GM18498 (cell line): Measurements from ENCODE around the gene ZNF428.
"Not testable (repeated sequence)": the region's sequence is repeated elsewhere in the genome, so short reads cannot be mapped to it uniquely, and the experiment has no call there.

ENCODE experiments used
- ATAC-seq: cut with Tn5 transposase; IDR thresholded peaks from one replicate; pipeline ENCODE4 v1.9.1; 2021; ENCODE audit warnings: mild to moderate bottlenecking, moderate library complexity; ENCODE audit not compliant: unreplicated experiment

ZNF428 gene

DNA sequence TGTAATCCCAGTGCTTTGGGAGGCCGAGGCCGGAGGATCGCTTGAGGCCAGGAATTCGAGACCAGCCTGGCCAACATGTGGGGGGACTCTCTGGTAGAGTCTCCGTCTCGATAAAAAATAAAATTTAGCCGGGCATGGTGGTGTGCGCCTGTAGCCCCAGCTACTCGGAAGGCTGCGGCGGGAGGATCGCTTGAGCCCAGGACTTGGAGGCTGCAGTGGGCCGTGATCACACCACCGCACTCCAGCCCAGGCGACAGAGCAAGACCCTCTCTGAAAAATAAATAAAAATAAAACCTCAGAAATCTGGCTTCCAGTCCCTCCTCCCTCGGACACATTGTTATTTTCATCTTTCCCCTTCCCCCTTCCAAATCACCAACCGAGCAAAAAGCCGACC lies 23.8 kb downstream of the ZNF428 start:
- peak; percentile 5 for ATAC-seq

DNA sequence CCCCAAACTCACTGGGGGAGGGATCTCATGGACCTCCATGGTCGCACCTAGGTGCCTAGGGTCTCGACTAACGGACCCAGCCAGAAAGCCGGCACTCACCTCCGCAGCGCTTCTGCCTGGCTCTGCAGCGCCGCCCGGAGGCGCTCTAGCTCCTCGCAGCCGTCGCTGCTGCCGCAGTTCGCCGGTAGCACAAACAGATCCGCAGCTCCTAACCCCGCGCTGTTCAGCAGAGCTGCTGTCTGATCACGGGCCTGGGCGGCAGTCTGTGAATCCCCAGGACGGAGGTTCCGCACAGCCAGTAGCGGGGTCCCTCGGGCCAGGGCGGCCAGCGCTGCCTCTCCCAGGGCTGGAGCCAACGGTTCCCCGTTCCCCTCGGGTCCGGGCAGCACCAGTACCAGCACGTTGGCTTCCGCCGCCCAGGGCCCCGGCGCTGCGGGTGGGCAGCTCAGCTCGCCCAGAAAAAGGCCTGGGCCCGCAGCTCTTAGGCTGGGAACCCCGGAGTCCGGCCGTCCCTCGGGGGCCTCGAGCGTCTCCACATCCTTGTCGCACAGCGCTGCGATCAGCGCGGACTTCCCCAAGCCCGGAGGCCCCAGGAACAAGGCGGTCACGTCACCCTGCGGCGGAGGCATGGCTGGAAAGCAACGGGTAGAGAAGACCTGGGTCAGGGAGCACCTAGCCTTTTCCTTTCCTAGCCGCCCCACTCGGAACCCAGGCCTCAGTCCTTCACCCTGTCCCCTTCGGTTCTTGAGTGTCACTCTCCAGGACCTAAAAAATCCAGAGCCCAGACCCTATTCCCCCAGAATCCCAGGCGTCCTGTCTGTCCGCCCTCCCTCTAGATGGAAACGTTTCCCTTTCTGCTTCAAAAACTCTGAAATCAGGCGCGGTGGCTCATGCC lies 24.5 kb downstream of the ZNF428 start:
- no peak for ATAC-seq

DNA sequence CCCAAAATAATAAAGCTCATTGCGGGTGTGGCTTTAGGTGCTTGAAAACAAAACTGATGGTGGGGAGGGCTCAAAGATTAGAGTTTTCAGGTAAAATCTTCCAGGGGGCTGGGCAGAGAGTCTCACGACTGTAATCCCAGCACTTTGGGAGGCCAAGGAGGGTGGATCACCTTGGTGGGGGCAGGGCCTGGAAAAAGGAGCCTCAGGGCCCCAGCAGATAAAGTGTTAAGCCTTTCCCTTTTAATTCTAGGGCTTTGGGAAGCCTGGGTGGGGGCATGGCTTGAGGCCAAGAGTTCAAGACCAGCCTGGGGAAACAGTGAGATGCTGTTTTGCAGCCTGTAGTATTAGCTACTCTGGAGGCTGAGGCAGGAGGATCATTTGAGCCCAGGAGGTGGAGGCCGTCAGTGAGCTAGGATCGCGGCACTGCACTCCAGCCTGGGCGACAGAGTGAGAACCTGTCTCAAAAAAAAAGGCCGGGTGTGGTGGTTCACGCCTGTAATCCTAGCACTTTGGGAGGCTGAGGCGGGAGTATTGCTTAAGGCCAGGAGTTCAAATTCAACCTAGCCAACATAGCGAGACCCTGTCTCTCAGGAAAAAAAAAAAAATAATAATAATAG lies 25.2 kb downstream of the ZNF428 start:
- ATAC-seq: no peak

GRCh38 chr19:43592800-43593350 lies 26.6 kb downstream of the ZNF428 start:
- ATAC-seq: no peak

GRCh38 chr19:43591904-43592772 lies 27.3 kb downstream of the ZNF428 start:
- ATAC-seq: no peak

DNA sequence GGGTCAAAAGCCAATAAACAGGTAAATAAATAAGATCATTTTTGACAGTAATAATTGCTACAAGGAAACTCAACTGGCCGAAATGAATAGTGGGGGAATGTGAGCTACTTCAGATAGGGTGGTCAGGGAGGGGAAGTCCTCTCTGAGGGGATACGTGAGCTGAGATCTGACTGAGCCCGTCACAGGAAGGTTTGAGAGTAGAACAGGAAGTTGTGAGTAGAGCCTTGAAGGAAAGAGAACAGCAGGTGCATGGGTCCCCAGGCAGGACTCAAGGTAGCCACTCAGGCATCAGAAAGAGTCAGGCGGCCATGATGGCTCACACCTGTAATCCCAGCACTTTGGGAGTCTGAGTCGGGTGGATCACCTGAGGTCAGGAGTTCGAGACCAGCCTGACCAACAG lies 29.8 kb downstream of the ZNF428 start:
- ATAC-seq: no peak

- no peak for ATAC-seq
Observed at GRCh38 chr19:43589277-43589676, 30.2 kb downstream of the ZNF428 start.

GRCh38 chr19:43587029-43587428 lies 32.4 kb downstream of the ZNF428 start:
- ATAC-seq: not testable (repeated sequence)

DNA sequence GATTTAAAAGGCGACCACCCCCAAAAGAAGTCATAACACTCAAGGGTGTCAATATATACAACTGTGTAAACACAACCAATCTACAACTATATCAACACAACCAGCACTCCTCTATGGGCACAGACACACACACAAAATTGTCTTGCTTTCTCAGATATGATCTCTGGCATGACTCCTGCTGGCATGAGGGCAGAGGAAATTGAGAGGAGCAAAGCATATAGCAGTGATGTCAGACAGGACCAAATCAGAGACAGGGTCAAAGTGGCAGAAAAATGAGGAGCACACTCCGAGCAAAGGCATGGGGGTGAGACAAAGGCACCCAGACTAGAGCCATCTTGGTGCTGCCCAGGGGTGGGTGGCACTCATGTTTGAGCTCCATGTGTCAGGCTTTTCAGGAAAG lies 33.1 kb downstream of the ZNF428 start:
- ATAC-seq: no peak

- ATAC-seq: no peak
Observed at GRCh38 chr19:43584484-43584883, 34.9 kb downstream of the ZNF428 start.

DNA sequence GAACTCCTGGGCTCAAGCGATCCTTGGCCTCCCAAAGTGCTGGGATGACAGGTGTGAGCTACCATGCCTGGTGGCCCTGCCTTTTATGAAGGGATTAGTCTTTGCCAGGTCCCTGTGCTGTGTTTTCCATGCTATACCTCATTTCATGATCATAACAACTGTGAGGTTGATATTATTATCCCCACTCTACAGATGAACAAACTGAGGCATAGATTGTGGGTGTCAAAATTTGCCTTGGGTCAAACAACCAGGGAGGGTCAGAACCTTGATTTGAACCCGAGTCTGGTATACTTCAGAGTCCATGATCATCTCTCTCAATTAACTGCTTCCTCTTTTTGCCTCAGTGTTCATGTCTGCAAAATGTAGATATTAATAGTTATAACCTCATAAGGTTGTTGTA lies 36.9 kb downstream of the ZNF428 start:
- no peak for ATAC-seq

DNA sequence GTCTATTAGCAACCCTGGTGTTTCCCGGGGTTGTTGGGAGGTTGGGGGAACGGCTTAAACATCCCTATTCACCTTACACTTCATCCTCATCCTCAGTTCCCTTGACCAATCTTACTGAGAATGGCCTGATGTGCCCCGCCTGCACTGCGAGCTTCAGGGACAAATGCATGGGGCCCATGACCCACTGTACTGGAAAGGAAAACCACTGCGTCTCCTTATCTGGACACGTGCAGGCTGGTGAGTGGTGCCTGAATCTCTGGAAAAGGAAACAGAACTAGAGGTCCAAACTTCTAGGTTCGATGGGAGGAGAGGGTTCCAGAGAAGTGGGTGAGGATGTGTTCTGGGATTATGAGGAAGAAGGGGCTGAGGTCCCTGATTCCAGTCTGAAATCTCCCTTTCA lies 38.0 kb downstream of the ZNF428 start:
- ATAC-seq: no peak

- no peak for ATAC-seq
Observed at GRCh38 chr19:43578787-43579186, 40.6 kb downstream of the ZNF428 start.

GRCh38 chr19:43575955-43576878 lies 43.2 kb downstream of the ZNF428 start:
- ATAC-seq: no peak

DNA sequence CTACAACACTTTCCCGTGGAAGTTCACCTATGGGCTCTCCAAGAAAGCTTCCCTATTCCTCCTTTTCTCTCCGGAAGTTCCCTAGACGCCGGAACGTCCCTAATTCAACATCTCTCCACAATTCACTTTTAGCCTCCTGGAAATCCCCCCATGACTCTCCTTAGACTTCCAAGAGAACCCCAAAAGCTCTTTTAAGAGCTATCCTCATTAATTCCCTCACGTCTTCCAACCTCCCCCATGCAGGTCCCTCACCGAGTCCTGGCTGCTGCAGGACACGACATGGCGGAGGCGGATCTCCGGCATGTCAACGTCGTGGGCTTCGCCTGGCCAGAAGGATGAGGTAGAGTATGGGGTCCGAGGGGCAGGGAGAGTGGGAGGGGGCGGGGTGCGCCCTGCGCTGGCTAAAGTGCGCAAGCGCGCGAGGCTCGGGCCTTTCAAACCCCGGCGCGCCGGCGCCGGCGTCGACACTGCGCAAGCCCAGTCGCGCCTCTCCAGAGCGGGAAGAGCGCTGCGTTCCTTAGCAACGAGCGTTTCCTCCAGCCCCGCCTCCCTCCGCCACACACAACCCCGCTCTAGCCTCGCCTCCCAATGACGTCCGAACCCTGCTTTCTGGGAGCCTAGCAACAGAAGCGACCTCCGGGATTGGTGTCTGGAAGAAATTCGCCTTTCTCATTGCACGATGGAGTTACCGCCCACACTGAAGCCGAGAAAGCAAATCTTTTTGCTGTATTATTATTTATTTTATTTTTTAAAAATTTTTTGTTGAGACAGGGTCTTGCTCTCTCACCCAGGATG lies 44.1 kb downstream of the ZNF428 start, which contains the start of the genes PINLYP and XRCC1:
PINLYP (plus strand) TSS at position 646 of the 795 bp plus-strand sequence. CDS start 1,391 bp downstream, outside the sequence.
XRCC1 (minus strand) TSS at position 372 of the 795 bp plus-strand sequence; CDS start at position 303, 69 bp downstream.
- ATAC-seq: peak; percentile 98

DNA sequence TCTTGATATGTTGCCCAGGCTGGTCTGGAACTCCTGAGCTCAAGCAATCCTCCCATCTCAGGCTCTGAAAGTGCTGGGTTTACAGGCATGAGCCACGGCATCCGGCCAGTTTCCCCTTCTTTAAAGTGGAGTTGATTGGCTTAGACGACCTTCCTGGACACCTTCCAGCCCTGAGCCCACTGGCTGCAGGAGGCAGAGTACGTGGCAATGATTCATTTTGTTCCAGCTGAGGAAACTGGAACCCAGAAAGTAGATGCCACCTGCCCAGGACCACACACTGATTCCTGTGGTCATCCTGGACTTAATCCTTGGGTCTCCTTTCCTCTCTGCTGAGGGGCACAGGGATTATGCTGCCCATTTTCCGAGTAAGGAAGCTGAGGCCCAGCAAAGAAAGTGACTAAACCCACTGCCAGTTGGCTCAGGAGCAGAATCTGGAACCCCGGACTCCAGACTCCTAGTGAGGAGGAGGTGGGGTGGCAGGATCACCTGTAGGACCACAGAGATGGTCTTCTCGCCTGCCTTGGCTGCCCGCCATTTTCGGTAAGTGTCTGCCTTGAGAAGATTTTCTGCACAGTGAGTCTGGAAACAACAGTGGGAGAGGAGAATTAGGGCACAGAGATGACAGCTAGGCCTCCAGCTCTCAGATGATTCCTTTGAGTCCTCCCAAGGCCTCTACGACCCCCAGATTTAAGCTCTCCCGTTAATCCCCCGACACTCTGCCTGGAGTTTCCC lies 44.8 kb downstream of the ZNF428 start:
- no peak for ATAC-seq

DNA sequence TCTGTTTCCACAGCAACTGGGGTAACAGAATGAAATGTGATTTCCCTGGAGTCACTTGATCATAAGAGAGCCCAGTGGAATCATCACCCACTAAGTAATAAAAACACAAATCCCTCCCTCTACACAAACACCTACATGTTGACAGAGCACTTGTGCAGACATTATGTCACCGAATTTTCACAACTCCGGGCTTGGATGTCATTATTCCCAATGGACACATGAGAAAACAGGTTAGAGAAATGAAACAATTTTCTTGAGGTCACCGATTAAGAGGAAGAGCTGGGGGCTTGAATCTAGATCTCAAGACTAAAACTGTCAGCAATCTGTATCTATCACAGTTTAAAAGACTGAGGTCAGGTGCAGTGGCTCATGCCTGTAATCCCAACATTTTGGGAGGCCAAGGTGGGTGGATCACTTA lies 47.2 kb downstream of the ZNF428 start:
- no peak for ATAC-seq

DNA sequence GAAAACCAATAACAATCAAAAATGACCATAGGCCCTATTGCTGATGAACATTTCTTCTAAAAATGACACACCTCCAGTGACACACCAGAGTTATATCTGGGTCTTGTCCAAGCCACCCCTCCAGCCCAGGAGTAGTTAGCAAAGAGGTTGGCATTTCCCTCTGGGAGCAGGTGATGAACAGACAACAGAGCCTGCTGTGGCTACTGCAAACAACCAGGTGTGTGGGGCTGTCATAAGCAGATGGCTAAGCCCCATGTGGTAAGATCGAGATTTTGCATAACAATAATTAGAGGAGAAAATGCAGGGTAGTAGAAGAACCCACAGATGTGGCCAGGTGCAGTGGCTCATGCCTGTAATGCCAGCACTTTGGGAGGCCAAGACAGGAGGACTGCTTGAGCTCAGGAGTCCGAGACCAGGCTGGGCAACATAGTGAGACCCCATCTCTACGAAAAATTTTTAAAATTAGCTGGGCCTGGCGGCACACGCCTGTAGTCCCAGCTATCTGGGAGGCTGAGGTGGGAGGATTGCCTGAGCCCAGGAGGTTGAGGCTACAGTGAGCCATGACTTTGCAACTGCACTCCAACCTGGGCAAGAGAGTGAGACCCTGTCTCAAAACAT lies 49.1 kb downstream of the ZNF428 start:
- no peak for ATAC-seq
